Stimulated activated CD4-positive, alpha-beta T cell treated with anti-CD3 and anti-CD28 coated beads, Interleukin-12 subunit alpha, Interleukin-12 subunit beta, amount 100 ng/mL, for 24 hours (primary cell): ENCODE data around the gene GPR157.

Source experiments
- DNase-seq, 2 experiments: peaks; one replicate each; pipeline ENCODE4 v3.0.0-alpha.2; 2020; ENCODE audit warnings: low read depth in 2 of 2

GPR157 gene

DNA sequence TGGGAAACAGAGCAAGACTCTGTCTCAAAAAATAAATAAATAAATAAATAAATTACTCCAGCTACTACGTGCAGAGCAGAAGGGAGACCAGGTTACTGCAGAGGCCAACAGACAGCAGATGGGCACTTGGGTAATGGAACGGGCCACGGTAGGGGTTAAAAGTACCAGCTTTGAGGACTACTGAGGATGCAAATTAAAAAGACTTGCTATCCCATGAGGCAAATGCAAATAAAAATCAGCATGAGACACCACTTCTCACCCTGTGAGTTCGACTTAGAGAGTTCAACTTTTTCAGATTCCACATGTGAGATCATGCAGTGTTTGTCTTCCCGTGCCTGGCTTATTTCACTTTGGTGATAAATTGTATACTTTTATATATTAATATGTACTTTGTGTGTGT is 66.1 kb downstream of the GPR157 start:
- no peak for DNase-seq

DNA sequence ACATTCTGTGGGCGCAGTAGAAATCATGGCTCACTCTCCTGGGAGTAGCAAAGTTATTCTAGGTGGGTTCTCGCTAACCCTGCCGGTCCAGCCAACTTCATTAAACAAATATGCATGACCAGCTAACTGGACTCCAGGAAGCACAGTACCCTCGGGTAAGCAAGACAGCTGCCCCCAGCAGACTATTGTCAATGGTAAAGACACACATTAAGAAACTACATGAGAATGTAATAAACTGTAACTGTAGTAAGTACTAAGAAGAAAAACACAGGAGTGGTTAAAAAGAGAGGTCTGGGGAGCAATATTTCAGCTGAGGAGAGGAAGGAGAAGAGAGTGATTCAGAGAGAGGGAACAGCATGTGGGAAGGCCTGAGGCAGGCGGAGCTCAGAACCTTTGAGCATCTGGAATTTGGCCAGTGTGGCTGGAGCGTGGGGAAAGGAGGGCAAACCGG is 66.9 kb downstream of the GPR157 start:
- DNase-seq = no peak

DNA sequence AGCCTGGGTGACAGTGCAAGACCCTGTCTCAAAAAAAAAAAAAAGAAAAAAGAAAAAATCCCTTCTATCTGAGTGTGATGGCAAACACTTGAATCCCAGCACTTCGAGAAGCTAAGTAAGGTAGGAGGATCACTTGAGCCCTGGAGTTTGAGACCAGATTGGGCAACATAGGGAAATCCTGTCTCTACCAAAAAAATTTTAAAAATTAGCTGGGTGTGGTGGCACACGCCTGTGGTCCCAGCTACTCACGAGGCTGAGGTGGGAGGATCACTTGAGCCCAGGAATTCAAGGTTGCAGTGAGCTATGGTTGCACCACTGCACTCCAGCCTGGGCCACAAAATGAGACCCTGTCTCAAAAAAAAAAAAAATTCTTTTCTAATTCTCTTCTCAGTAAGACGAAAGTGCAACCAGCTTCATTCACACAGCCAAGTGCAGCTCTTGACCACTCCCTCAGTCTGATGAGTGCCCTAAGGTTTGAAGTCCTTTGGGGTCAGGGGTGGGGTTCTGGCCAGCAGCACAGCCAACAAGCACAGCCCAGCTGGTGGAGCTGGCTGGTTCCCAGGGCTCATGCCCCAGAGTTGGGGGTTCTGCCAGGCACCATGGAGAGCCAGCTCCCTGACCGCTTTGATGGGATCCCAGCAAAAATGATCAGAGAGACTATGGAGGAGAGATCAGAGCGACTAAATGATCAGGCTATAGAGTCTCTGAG is 67.5 kb downstream of the GPR157 start:
- DNase-seq = no peak

GRCh38 chr1:9059891-9060744 is 68.8 kb downstream of the GPR157 start:
- DNase-seq = no peak

GRCh38 chr1:9058465-9058864 is 70.4 kb downstream of the GPR157 start:
- DNase-seq = no peak

DNA sequence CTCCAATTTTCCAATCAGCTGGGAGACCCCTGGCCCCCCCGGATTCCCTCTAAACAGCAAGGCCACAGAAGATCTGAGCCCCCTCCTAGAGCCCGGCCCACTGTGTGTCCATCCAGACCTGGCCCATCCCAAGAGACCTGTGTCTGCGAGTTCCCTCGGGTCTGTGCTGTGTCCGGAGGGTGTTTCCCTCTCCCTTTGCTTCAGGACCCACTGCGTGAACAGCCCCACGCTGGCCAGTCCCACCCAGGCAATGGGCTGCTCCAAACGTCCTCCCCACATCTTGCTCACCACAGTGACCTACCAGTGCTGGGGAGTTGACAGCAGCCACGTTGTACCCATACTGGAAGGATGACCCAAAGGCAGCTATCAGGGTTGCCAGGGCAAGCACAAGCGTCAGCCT is 71.1 kb downstream of the GPR157 start:
- no peak for DNase-seq

DNA sequence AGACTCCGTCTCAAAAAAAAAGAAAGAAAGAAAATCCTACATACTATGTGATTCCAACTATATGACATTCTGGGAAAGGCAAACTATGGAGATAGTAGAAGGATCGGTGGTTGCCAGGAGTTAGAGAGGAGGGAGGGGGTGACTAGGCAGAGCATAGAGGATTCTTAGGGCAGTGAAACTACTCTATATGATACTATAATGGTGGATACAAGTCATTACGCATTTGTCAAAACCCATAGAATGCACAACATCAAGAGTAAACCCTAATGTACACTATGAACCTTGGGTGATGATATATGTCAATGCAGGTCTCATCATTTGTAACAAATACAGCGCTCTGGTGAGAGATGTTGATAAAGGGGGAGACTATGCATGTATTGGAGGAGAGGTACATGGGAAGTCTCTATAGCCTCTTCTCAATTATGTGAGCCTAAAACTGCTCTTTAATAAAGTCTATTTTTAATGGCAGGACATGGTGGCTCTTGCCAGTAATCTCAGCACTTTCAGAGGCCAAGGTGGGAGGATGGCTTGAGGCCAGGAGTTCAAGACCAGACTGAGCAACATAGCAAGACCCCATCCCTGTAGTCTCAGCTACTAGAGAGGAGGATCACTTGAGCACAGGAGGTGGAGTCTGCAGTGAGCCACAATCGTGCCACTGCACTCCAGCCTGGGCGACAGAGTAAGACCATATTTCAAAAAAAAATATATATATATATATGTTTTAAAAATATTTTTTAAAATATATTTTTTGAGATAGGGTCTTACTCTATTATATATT is 76.4 kb downstream of the GPR157 start:
- DNase-seq = no peak

GRCh38 chr1:9051379-9051778 is 77.5 kb downstream of the GPR157 start:
- DNase-seq = no peak

DNA sequence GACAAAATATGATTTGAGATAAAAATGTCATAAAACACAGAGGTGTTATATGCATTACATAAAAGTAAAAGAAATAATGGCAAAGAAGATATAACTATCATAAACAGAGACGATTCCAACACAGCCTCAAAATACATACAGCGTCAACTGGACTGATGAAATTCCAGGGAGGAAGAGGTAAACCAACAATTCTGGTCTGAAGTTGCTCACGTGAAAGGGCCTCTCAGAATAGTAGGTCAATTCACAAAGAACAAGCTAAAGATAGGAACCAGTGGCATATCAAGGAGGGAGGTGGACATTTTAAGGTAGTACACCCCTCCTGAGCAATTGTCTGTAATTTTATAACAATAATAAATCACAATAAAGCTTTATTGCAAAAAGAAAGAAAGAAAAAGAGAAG is 78.1 kb downstream of the GPR157 start:
- DNase-seq = no peak
